AG04450 (cell line): Measurements from ENCODE around the gene AKT1S1. TPM values are rescaled to one million over a fixed set of nuclear protein-coding genes. Genes with fewer than 3 reads are reported as not detected.

Source experiments
- CTCF ChIA-PET: fragments of 300-600, 350-600 bp; formaldehyde crosslinking; extraction: SDS; loops from one replicate; lab custom pipeline; 2022; ENCODE audit warnings: antibody characterized with exemption, inconsistent platforms; lab: Charles Lee
- POLR2A ChIA-PET: fragments of 350-600 bp; formaldehyde crosslinking; extraction: SDS; loops from one replicate; lab custom pipeline; 2021; ENCODE audit warnings: antibody characterized with exemption, inconsistent platforms; lab: Yijun Ruan, JAX
- DNase-seq: peaks from one replicate; pipeline ENCODE4 v3.0.0-alpha.2; 2011; ENCODE audit warnings: low read depth, low spot score
- H3K27ac ChIP-seq: one replicate; pipeline ENCODE4 v1.5.1; 2012; ENCODE audit warnings: low read depth, low read length, control low read depth
- H3K27me3 ChIP-seq: one replicate; pipeline ENCODE4 v1.6.0; 2012; ENCODE audit warnings: low read length; ENCODE audit not compliant: control insufficient read depth, insufficient read depth
- H3K4me3 ChIP-seq: 2 replicates; pipeline ENCODE4 v1.5.1; 2011; ENCODE audit warnings: mild to moderate bottlenecking, low read depth, low read length, control low read depth
- H3K9me3 ChIP-seq: 2 replicates; pipeline ENCODE4 v1.5.1; 2012; ENCODE audit warnings: low read length; ENCODE audit not compliant: control insufficient read depth, insufficient read depth
- CTCF ChIP-seq: IDR thresholded peaks from 2 replicates; pipeline ENCODE4 v1.5.1; 2011; ENCODE audit warnings: low read depth, low read length, control low read depth, inconsistent platforms
- polyA plus RNA-seq: library from polyadenylated mRNA; depleted of rRNA; stranded (reverse); fragments of >200 nt; gene quantifications from 2 replicates; pipeline ENCODE4 v1.2.3, GENCODE V29; 2011

Gene AKT1S1
- polyA plus RNA-seq, 1 experiment, result 27.5 TPM

- TF ChIP-seq CTCF, result no peak
- H3K9me3 ChIP-seq, result no peaks in the 10 kb centered on the region; the same call in 1 of the 2 replicates
- H3K27me3 ChIP-seq, result no peaks in the 10 kb centered on the region
- peak overlapping the region; percentile 52 for H3K27ac ChIP-seq
- DNase-seq, result no peak
- no peak overlapping the region for H3K4me3 ChIP-seq
- POLR2A ChIA-PET, result interaction anchor here (0.9 kb wide), 1 partner anchor 34 kb away, joined by 3 read pairs; the partner anchor contains the start of genes AKT1S1 and TBC1D17
- CTCF ChIA-PET, result no interaction called here
Observed at GRCh38 chr19:49911381-49912145, 34.4 kb upstream of the AKT1S1 start.

- no peak for TF ChIP-seq CTCF
- Histone ChIP-seq H3K4me3 (no peak overlapping the region), H3K27me3 (no peaks in the 10 kb centered on the region), H3K9me3 (no peaks in the 10 kb centered on the region; the same call in 1 of the 2 replicates), H3K27ac (no peak overlapping the region)
- no peak for DNase-seq
- ChIA-PET CTCF (no interaction called here), POLR2A (no interaction called here)
Observed at GRCh38 chr19:49910179-49910578, 33.0 kb upstream of the AKT1S1 start.

DNA sequence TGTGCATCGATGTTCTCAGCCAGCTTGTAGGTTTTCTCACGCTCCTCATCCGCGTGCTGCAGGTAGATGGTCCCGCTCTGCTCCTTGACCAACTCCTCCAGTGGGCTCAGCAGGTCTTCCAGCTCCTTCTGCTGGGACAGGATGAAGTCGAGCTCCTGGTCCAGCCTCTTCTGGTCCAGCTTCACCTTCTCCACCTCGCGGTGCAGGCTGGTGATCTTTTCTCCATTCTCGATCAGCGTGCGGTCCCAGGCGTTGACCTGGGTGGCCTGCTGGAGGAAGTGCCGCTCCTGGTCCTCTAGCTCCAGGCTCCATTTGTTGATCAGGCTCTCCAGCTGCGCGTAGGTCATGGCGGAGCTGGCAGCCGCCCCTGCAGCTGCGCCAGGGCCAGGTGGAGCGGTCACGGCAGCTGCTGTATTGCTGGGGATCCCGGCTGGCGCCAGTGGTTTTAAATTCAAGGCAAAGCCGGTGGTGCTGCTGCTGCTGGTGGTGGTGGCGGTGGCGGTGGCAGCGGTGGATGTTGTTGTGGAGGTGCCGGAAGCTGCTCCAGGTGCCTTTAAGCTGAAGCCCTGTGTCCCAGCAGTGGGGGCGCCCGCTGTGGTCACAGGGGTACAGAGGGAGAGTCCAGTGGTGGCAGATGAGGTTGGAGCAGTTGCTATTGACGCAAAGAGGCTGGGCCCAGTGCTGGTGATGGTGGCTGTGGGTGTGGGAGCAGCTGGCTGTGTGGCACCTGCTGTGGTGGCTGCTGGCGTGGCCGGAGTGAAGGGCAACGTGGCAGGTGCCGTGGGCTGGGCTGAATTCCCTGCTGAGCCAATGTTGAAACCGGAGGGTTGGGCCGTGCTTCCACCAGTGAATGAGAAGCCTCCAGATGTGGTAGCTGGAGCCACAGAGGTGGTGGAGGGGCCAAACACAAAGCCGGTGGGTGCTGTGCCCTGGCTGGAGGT lies 31.6 kb upstream of the AKT1S1 start:
- Histone ChIP-seq H3K27ac (no peak overlapping the region), H3K4me3 (no peak overlapping the region), H3K9me3 (no peaks in the 10 kb centered on the region; the same call in 1 of the 2 replicates), H3K27me3 (no peaks in the 10 kb centered on the region)
- no peak for TF ChIP-seq CTCF
- CTCF ChIA-PET, result no interaction called here
- no peak for DNase-seq
- POLR2A ChIA-PET, result interaction anchor here (0.5 kb wide), 1 partner anchor 98 kb away, joined by 3 read pairs; no protein-coding TSS in a partner anchor

DNA sequence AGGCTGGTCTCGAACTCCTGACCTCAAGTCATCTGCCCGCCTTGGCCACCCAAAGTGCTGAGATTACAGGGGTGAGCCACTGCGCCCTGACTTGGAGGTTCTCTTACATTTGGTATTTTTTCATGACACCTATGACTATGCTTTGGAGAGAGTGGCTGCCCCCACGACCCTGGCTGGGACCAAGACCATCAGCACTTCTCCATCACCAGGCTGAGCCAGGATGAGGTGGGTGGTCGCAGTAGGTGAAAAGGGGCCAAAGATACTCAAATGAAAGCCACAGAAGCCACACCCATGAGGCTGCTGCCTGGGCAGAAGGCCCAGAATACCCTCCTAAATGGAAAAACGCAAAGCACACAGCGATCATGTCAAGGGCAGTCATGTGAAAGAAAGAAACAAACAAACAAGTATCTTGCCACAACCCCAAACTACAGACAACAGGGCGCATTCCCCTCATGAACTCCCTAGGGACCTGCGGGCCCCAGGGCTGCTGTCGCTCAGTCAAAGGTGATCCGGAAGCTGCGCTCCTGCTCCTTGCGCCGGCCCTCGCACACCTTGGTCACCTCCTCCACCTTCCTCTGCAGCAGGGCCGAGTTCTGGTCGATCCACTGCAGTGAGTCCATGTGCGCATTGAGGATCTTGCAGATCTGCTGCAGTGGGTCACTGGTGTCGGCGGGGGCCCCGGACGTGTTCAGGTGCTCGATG lies 30.7 kb upstream of the AKT1S1 start:
- no peak overlapping the region for H3K4me3 ChIP-seq
- H3K27ac ChIP-seq, result no peak overlapping the region
- no peaks in the 10 kb centered on the region; the same call in 1 of the 2 replicates for H3K9me3 ChIP-seq
- POLR2A ChIA-PET, result interaction anchor here (0.5 kb wide), 1 partner anchor 98 kb away, joined by 3 read pairs; no protein-coding TSS in a partner anchor
- CTCF ChIA-PET, result no interaction called here
- H3K27me3 ChIP-seq, result no peaks in the 10 kb centered on the region
- DNase-seq, result no peak
- TF ChIP-seq CTCF, result no peak
